K562 (cell line): ENCODE measurements around the gene KRTAP10-8. TPM values are rescaled to one million over a fixed set of nuclear protein-coding genes. Genes with fewer than 3 reads are reported as not detected.
A peak's percentile ranks its signal among the peaks of the same experiment; 100 is the strongest.

Source experiments
- ATAC-seq: fragments of 200-7000 bp; cut with Tn5 transposase; 3 replicates; pipeline ENCODE4 v1.9.1; 2020; ENCODE audit warnings: moderate library complexity
- BruUV-seq: library from RNA; stranded (reverse); fragments of 400-500 nt; replicated peaks from 2 replicates; lab custom pipeline; 2021; lab: Mats Ljungman, UMichigan
- CTCF ChIA-PET: fragments of 300-600 bp; formaldehyde crosslinking; extraction: SDS; loops from one replicate; lab custom pipeline; 2021; ENCODE audit warnings: low intra/inter-chr PET ratio; lab: Yijun Ruan, JAX
- POLR2A ChIA-PET: fragments of 300-600, 350-650 bp; sonication (Branson Sonifier 250); formaldehyde crosslinking; extraction: SDS; loops from one replicate; lab custom pipeline; 2021; ENCODE audit warnings: antibody characterized with exemption, inconsistent platforms; lab: Yijun Ruan, JAX
- DNase-seq, 4 experiments: peaks; one replicate each; pipeline versions ENCODE4 v3.0.0 to v3.0.0-alpha.2; 2011 to 2018; ENCODE audit warnings: low spot score in 3 of 4, mixed read lengths in 3 of 4; ENCODE audit errors: extremely low read depth in 1 of 4
- FAIRE-seq: peaks from 2 replicates; lab custom pipeline; 2011; peaks lifted over from hg19 to GRCh38; lab: Jason Lieb, UNC
- H2AFZ ChIP-seq: 2 replicates; pipeline ENCODE4 v1.6.0; 2011; ENCODE audit warnings: low read depth, low read length, control low read depth, inconsistent platforms
- H3K27ac ChIP-seq: fragments of 200-600 bp; 3 replicates; pipeline ENCODE4 v1.8.0; 2011; ENCODE audit warnings: low read depth, mild to moderate bottlenecking, control low read depth, inconsistent platforms, low read length, moderate library complexity, mixed read lengths; ENCODE audit errors: extremely low read depth
- H3K27me3 ChIP-seq, 2 experiments: fragments of 300-600 bp in 1 of 2; 2 replicates in 1 of 2; 3 replicates in 1 of 2; pipeline versions ENCODE4 v1.6.0 to v1.8.0; 2011; ENCODE audit warnings: inconsistent platforms in 2 of 2, low read length in 2 of 2, mild to moderate bottlenecking in 1 of 2, mixed read lengths in 1 of 2, moderate library complexity in 1 of 2; ENCODE audit not compliant: control insufficient read depth in 2 of 2, insufficient read depth in 2 of 2
- H3K36me3 ChIP-seq: fragments of 300-600 bp; 3 replicates; pipeline ENCODE4 v1.8.0; 2011; ENCODE audit warnings: mild to moderate bottlenecking, low read length, inconsistent platforms; ENCODE audit not compliant: control insufficient read depth, insufficient read depth
- H3K4me1 ChIP-seq, 2 experiments: fragments of 200-600 bp in 1 of 2; replicated peaks in 1 of 2; 2 replicates in 1 of 2; 3 replicates in 1 of 2; pipeline versions ENCODE4 v1.5.1 to v1.8.0; 2011; ENCODE audit warnings: inconsistent platforms in 2 of 2, low read length in 2 of 2, mild to moderate bottlenecking in 1 of 2, mixed read lengths in 1 of 2, moderate library complexity in 1 of 2; ENCODE audit not compliant: control insufficient read depth in 2 of 2, insufficient read depth in 2 of 2
- H3K4me2 ChIP-seq: 2 replicates; pipeline ENCODE4 v1.6.1; 2011; ENCODE audit warnings: low read length, control low read depth, inconsistent platforms, mixed read lengths; ENCODE audit not compliant: insufficient read depth
- H3K4me3 ChIP-seq: fragments of 200-600 bp; sonication (generic), shearing (Covaris generic); 2 replicates; pipeline ENCODE4 v1.5.1; 2016; ENCODE audit warnings: control low read depth, inconsistent platforms
- H3K79me2 ChIP-seq: fragments of 200-600 bp; 3 replicates; pipeline ENCODE4 v1.8.0; 2011; ENCODE audit warnings: low read length, inconsistent platforms; ENCODE audit not compliant: control insufficient read depth, insufficient read depth
- H3K9ac ChIP-seq, 2 experiments: 2 replicates each; pipeline versions ENCODE4 v1.6.0 to v1.6.1; 2011; ENCODE audit warnings: low read depth in 2 of 2, low read length in 2 of 2, control low read depth in 1 of 2, inconsistent platforms in 1 of 2, mild to moderate bottlenecking in 1 of 2, mixed read lengths in 1 of 2; ENCODE audit not compliant: insufficient read depth in 1 of 2
- H3K9me1 ChIP-seq: one replicate; pipeline ENCODE4 v1.6.0; 2011; ENCODE audit warnings: inconsistent platforms, mild to moderate bottlenecking, low read length, moderate library complexity; ENCODE audit not compliant: control insufficient read depth, insufficient read depth
- H3K9me3 ChIP-seq: replicated peaks from 2 replicates; pipeline ENCODE4 v1.5.1; 2011; ENCODE audit warnings: low read depth, low read length, inconsistent platforms; ENCODE audit not compliant: control insufficient read depth, insufficient read depth
- H4K20me1 ChIP-seq: replicated peaks from 2 replicates; pipeline ENCODE4 v1.6.1; 2011; ENCODE audit warnings: low read length, inconsistent platforms, mixed read lengths; ENCODE audit not compliant: control insufficient read depth, insufficient read depth
- BHLHE40 ChIP-seq: IDR thresholded peaks from 2 replicates; pipeline ENCODE4 v1.6.1; 2011; ENCODE audit warnings: low read length, improper control_type of control experiment
- DIDO1 ChIP-seq: fragments of 450-650 bp; IDR thresholded peaks from 2 replicates; pipeline ENCODE4 v1.6.1; 2016; ENCODE audit warnings: low read depth, missing biosample characterization, missing genetic modification characterization
- REST ChIP-seq, 2 experiments: fragments of 450-650 bp; formaldehyde crosslinking in 1 of 2; IDR thresholded peaks; 2 replicates each; pipeline versions ENCODE4 v1.4.0 to v1.6.1; 2014 to 2020; ENCODE audit warnings: mild to moderate bottlenecking in 2 of 2, borderline replicate concordance in 1 of 2, low read depth in 1 of 2
- SMARCC2 ChIP-seq: fragments of 450-650 bp; IDR thresholded peaks from 2 replicates; pipeline ENCODE4 v1.6.1; 2017; ENCODE audit warnings: antibody characterized with exemption, moderate library complexity, mild to moderate bottlenecking, low read depth
- WGBS: fragments of 100-300 bp; shearing (Covaris generic); methylation state at CpG from one replicate; pipeline ENCODE4 v1.1.6; 2016; ENCODE audit warnings: low coverage, mixed read lengths; ENCODE audit not compliant: insufficient coverage; ENCODE audit errors: missing lambda C conversion rate; 5-methylcytosine and 5-hydroxymethylcytosine counted together
- in situ Hi-C: fragments of 300-500 bp; cut with MboI; formaldehyde crosslinking; loops from 4 replicates; pipeline ENCODE4 v1.15.0; 2018; ENCODE audit warnings: inconsistent platforms, mixed read lengths
- intact Hi-C: fragments of 100-400 bp; cut with micrococcal nuclease; formaldehyde crosslinking; loops from 2 replicates; pipeline ENCODE4 v1.14.2; 2022
- polyA plus RNA-seq, 8 experiments: library from polyadenylated mRNA; depleted of rRNA in 4 of 8; stranded (reverse) in 5 of 8; unstranded in 3 of 8; fragments of >200 nt; fragmentation: Nextera tagmentation in 2 of 8; fragmentation: Illumina TruSeq in 1 of 8; extraction: Ambion mirVana in 2 of 8; extraction: Trizol in 1 of 8; gene quantifications; 2 replicates each; pipeline versions ENCODE4 v1.2.1 to v1.2.3, GENCODE V29; 2011 to 2014; ENCODE audit warnings: inconsistent platforms in 1 of 8, missing spikeins in 1 of 8
- total RNA-seq, 7 experiments: library from RNA; depleted of rRNA in 6 of 7; stranded (reverse); fragments of >200 nt in 6 of 7; fragmentation: Illumina TruSeq in 2 of 7; extraction: Trizol in 2 of 7; gene quantifications; 2 replicates each; pipeline versions ENCODE4 v1.2.1 to v1.2.3, GENCODE V29; 2011 to 2021; ENCODE audit warnings: low replicate concordance in 1 of 7

The KRTAP10-8 gene
- total and polyA plus RNA-seq, 9 of the 15 experiments (the other 6 are each of a cell fraction or from before 2014, with no cell fraction given), result not detected

- CTCF ChIA-PET, result no interaction called here
- H3K27ac ChIP-seq, result no peak overlapping the region
- peaks cover 0 to 6% of the 10 kb centered on the region in 2 experiments; a peak in 1 of 5 replicates for H3K27me3 ChIP-seq
- TF ChIP-seq BHLHE40 (peak; percentile 31; the same call in 1 of the 2 replicates), SMARCC2 (no peak), DIDO1 (tag) (no peak), REST (IDR thresholded peaks at IDR 0.05; ENCODE audit: borderline replicate concordance) (peak; percentile 61), REST (CRISPR knock-in tag; IDR thresholded peaks at IDR 0.05; ENCODE audit: low read depth) (no peak)
- WGBS, result 17% methylated on average over 11 of the region's 11 CpGs
- in situ Hi-C loops, result no loop called here
- H3K9me3 ChIP-seq, result peaks cover 3% of the 10 kb centered on the region; the same call in 1 of the 2 replicates
- H3K9me1 ChIP-seq, result no peaks in the 10 kb centered on the region
- H3K9ac ChIP-seq, result no peak overlapping the region
- POLR2A ChIA-PET, result interaction anchor here (0.8 to 1.6 kb wide), 2 partner anchors 13 to 95 kb away, joined by 3 to 4 read pairs; no protein-coding TSS in a partner anchor
- H3K36me3 ChIP-seq, result no peaks in the 10 kb centered on the region
- BruUV-seq, result no TSS peak
- FAIRE-seq (peak; percentile 29), ATAC-seq (no peak), DNase-seq (no peak)
- no peak overlapping the region for H2AFZ ChIP-seq
- H3K79me2 ChIP-seq, result no peaks in the 10 kb centered on the region
- intact Hi-C loops, result no loop called here
- no peaks in the 10 kb centered on the region for H4K20me1 ChIP-seq
- no peaks in the 10 kb centered on the region; a peak in 2 of 5 replicates for H3K4me1 ChIP-seq
- no peak overlapping the region for H3K4me2 ChIP-seq
- H3K4me3 ChIP-seq, result no peak overlapping the region
Observed at GRCh38 chr21:44583089-44583799, 28.6 kb upstream of the KRTAP10-8 start.
